KG1 (cell line): ENCODE data around the gene CCNL1.

Experiments
- DNase-seq: peaks from one replicate; lab custom pipeline; 2025; lab: John Stamatoyannopoulos, UW

Gene CCNL1

DNA sequence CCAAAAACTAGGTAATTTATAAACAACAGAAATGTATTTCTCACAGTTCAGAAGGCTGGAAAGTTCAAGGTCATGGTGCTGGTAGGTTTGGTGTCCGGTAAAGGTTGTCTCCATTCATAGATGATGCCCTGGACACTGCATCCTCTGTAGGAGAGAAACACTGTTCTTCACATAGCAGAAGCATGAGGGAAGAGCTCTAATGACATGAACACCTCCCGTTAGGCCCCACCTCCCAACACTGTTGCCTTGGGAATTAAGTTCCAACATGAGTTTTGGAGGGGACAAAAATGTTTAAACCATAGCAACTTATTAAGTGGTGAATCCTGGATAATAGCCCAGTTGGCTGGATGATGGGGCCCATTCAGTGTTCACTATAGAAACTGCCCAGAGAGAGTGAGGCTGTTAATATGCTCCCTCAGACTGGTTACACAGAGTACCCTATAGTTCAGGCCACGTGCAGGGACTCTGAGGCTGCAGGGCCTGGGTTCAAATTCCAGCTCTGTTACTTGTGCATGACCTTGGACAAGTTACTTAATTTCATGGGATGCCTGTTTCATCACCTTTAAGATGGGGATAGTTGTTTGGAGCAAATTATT lies 37.0 kb downstream of the CCNL1 start:
- no peak for DNase-seq

DNA sequence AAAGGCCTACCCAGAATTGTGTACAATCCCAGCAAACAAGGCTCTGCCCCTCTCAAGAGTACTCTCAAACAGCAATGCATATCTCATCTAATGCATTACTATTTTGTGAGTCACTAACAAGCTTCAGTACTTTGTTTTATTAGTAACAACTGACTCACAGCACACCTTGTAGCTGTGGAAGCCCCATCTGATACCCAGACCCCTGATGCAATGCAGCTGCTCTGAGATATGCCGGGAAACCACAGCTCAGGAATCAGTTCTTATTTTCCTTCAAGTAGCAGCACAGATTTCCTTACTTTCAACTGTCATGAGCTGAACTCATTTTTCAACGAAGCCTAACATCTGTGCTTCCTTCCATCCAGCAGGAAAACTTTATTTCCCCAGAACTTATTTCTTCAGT lies 37.8 kb downstream of the CCNL1 start:
- DNase-seq = no peak

DNA sequence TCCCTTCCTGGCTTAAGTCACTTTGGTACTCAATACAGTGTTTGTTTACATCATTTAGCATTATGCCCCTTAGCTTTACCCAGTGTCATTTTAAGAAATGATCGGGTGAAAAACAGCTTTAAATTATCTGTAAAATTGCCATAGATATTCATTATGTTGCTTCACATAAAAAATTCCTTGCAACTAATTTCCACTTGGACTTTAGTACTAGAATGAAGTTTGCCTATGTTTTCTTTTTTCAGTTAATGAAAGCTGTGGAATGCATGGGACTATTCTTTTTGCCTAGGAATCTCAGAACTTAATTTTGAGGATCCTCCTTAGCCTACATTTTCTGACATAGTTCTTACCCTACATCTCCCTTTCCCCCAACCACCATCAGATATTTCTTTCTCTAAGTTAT lies 38.4 kb downstream of the CCNL1 start:
- DNase-seq = no peak

DNA sequence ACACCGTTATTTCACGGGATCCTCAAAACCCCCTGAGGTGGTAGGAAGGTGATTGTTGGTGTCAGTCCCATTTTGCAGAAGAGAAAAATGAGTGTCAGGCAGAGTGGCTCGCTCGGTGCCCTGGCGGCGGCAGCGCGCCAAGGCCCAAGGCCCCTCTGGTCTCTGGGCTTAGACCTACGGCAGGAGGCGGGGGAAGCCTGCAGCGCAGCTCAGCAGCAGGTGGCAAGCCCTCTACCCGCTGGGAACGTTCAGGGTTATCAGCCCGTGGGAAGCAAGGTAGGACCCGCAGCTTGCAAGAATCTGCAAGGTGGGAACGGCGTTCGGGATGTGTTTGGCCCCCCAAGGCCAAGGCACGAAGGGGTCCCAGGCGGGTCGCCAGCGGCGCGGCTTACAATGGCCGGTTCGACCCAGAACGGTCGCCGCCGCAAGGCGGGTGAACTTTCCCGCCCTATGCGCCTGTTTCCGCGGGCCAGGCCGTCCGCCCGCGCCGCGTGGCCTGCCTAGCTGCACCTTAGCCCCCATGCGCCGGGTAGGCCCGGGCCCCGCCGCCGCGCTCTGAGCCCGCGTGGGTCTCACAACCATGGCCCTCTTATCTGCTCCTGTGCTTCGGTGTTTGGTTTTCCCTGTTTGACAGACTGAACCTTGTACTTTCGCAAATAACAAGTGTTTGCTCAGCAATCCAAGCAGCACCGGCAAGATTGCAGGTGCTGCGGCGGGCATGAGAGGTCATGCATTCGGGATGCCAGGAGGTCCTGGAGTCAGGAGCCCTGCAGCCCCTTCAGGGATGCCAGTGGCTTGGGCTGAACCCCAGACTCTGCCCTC lies 39.7 kb downstream of the CCNL1 start:
- no peak for DNase-seq

DNA sequence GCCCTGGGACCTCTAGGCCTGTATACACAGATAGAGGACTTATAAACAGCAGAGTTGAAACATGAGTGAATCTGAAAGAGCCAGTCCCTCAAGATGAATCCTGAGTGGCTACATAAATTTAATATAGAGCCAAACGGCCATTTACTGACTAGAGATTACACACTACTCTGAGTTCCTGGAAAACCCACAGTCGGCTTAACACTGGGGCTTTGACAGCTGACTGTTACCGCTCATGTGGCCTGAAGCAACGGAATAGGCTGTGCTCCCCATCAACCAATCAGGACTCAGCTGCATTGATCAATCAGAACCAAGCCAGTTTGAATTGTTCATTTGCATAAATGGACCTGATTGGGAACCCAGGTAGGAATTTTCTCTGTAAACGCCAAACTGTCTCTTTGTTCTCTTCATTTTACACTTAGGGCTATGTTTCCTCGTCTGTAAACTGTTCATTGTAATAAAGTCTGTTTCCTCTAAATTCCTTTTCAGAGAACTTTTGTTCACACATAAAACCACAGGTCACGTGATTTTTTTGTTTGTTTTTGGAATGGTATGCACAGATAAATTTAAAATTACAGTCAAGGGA lies 40.5 kb downstream of the CCNL1 start:
- DNase-seq = no peak

DNA sequence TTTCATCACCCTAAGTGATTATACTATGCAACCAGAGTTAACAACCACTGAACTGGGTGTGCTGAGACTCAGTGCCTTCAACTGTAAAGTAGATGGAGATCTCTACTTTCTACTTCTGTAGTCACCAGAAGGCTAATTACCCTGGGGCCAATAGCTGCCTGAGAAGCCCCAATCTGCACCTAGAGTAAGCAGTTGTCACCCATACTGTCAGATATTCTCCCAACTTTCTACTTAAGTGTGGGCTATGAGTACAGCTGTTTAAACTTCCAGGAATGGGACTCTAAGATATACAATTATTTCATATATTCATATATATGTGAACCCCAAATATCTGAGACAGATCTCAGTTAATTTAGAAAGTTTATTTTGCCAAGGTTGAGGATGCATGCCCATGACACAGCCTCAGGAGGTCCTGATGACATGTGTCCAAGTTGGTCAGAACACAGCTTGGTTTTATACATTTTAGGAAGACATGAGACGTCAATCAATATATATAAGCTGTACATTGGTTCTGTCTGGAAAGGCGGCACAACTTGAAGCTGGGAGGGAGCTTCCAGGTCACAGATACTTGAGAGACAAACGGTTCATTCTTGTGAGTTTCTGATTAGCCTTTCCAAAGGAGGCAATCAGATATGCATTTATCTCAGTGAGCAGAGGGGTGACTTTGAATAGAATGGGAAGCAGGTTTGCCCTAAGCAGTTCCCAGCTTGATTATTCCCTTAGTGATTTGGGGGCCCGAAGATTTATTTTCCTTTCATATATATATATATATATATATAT lies 41.9 kb downstream of the CCNL1 start:
- no peak for DNase-seq

DNA sequence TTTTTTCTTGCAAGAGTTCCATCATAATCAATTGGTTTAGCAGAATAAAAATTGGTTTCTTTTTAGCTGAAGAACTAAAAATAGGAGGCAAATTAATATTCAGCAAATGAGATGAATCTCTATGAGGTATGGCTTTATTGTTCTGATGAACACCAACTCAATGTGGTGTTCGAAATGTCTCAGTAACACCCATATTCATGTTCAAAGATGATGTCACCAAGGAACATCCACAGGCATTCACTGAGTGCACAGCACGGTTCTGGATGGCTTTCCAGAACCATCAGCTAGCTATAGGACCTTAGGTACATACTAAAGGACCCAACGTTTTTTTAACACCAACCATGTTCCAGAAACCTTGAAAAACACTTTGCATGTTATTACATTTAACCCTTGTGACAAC lies 42.7 kb downstream of the CCNL1 start:
- DNase-seq = no peak

DNA sequence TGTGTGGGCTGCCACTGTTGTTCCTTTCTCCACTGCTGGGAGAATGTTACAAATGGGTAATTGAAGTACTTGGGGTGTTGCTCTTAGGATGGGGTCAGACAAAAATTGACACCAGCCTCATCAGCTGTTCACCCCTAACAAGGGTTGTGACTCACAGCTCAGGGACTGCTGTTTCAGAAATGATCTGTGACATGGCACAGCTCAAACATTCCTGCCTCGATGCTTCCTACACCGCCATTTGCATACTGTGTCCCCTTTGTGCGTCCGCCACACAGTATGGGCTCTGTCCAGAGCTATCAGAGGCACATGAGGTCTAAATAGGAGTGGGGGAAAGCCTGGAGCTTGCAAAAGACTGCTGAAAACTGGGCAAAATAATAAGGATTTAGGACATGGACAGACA lies 43.9 kb downstream of the CCNL1 start:
- DNase-seq = no peak

DNA sequence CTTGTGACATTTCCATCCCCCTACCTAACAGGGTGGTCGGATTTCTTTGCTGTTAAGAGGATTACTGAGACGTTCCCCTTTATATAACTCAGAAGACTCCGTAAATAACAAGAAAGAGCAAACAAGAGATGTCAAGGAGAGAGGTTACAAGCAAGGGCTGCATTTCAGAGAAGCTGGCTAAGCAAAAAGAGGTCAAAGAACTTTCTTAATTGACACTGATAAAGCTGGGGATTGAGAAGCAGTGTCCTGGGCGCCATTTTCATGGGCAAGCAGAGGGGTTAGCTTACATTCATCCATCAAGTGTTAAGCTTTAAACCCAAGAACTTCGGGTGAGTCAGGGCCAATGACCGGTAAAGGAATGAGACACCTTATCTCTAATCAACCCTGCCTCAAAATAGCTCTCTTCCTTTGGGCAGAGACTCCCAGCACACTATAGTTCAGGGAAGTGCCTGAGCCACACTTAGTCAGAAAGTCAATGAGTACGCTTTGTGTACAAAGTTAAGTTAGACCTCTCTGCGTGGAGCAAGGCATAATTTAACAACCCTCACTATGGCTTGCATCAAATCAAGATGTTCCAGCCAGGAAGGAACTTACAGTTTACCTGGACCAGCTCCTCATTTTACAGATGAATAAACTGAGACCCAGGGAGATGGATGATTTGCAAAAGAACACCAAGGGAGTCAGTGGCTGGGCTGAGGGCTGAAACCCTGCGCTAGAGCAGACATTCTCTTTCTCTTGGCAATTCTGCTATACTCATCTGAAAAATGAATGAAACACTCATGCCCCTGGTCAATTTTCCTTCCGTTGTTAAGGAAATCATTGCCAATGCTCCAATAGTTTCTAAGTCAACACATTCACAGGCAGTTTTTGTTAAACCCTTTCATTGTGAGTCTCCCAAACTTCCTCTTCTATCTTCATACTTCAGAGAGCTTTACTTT lies 44.6 kb downstream of the CCNL1 start:
- no peak for DNase-seq

DNA sequence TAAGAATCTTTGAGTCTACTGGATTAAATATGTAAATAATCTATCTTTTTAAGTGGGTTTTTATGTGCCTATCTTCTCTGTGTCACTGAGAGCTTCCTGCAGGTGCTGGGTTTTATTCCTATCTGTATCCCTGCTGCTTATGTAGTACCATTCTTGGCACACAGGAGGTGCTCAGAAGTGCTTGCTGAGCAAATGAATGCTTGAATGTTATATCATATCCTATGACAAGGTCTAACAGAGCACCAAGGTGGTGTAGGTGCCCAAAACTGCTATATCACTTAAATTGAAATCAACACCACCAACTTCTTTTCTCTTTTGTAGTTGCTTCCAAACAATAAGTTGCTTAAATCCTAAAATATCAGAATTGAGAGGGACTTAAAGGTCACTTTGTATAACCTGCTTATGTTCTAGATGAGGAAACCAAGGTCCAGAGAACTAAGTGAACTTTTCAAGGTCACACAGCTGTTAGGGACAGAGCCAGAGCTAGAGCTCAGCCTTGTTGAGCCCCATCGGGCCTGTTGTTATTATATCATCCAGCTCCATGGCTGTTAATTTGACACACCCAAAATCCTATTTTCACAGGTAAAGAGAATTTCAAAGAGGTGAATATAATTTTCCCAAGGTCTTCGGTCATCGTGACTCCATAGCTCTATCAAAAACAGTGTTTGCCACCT lies 46.0 kb downstream of the CCNL1 start:
- no peak for DNase-seq

DNA sequence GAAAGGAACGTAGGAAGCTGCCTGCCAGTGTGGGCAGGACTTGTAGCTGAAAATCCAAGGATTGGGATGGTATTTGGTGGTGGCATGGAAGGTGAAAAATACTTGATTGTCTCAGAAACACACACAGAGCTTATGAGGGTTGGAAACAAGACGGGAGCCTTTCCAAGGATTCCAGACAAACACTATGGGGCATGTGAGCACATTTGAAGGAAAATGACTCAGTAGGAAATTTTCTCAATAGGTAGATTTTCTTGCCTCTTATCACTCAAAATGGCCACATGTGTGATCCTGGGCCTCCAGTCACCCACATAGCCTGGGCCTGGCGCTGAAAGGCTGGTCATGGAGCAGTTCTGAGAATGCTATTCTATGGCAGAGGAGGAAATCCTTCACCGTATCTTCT lies 47.4 kb downstream of the CCNL1 start:
- DNase-seq = no peak

DNA sequence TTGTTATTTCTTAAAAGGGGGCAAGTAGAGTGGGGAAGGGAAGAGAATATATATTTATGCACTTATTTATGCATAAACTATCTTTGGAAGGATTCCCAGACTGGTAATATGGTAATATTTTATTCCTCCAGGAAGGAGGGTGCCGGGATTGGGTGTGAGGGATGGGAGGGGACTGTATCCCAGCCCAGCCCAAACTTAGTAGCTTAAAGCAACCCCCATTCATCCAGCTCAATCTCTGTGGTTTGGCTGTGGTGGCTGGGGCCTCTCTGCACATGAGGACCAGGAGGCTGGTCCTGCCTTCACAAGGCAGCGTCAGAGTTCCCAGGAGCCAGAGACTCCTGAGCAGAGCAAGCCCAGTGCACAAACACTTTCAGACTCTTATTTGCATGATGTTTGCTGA lies 48.4 kb downstream of the CCNL1 start:
- DNase-seq = no peak

DNA sequence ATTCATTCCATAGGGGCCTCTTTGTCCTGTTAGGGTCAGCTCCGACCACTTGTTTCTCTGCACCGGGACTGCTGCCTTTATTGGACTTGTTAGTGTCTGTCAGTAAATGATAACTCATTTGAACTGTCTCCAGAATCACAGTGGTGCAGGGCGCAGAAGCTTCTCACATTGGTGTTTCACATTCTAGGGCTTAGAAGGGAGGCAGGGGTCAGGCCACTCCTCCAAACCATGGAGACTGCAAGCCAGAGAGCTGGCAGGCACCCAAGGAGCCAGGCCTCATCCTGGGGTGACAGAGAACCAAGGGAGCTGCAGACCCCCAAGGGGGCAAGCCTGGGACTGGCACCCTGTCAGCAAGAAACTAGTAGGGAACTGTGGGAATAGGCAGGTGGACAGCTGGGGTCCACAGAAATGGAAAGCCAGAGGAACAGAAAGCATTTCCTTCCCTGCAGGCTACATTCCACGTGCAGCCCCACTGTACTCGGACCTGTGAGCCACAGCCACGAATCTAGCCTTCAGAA lies 49.1 kb downstream of the CCNL1 start:
- no peak for DNase-seq

DNA sequence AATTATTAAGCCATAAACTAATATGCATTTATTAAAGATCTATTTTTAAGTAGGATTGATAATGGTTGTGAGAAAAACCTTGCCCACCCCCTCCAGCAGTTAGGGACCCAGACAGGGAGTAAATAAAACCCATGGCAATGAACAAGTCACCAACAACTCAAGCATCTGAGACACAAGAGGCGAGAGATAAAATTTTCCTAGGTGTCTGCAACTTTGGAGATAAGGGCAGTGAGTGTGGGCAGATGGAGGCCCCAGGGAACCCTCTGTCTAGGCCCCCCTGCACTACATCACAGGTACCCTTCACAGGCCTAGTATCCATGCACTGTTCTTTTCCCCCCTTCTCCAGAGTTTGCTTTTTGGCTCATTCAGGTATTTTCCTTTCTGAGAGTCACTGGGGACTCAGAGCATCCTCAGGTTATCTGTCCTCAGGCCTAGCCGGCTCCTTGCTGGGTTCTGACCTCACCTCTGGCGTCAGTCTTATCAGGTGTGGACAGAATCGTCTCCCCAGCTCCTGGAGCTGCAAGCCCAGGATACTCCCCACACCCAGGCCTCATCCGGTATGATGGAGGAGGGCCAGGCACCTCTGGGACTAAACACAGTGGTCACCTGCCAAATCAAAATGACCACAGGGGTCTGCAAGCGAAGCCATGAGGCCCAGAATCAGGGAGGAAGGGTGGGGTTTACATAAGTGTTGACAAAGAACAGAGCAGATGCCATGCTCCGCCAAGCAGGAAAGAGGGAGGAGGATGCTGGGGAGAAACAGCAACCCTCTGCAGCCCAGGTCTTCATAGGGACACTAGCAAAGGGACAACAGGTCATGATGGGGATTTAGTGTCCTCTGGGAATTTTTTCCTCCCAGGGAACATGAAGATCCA lies 50.4 kb downstream of the CCNL1 start:
- no peak for DNase-seq

DNA sequence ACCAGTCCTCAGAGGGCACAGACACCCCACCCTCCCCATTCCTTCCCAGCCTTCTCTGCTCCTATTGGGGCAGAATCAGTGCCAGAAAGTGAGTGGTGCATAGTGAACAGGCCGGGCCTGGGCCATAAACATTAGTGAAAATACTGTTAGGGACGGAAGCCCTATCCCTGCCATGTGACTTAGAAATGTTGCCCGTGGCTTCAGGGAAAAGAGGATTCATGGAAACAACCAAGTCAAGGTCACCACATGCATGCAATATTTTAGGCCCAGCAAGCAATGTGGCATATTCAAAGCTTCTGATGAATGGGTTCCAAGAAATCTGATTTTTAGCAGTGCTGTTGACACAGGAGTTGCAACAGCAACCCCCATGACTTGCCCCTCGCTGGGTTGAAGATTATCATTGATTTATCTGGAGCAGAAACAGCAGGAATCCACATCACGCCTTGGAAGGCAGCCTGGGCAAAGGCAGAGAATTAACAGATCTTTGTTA lies 52.3 kb downstream of the CCNL1 start:
- DNase-seq = no peak

DNA sequence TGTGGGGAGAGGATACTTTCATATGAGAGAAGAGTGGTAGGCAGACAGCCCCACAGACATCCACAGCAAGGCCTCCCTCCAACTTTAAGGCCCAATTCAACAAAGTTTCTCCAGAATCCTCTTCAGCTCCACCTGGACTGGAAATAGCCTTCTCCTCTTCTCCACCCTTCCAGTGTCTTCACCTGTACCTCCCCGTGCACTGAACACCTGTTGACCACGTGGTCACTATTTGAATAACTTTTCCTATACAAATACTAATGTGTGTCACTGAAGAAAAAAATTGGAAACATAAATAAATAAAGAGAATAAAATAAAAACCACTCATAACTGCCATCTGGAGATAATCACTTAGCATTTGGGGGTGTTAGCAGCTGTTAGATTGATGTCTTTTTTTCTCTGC lies 52.9 kb downstream of the CCNL1 start:
- DNase-seq = no peak

DNA sequence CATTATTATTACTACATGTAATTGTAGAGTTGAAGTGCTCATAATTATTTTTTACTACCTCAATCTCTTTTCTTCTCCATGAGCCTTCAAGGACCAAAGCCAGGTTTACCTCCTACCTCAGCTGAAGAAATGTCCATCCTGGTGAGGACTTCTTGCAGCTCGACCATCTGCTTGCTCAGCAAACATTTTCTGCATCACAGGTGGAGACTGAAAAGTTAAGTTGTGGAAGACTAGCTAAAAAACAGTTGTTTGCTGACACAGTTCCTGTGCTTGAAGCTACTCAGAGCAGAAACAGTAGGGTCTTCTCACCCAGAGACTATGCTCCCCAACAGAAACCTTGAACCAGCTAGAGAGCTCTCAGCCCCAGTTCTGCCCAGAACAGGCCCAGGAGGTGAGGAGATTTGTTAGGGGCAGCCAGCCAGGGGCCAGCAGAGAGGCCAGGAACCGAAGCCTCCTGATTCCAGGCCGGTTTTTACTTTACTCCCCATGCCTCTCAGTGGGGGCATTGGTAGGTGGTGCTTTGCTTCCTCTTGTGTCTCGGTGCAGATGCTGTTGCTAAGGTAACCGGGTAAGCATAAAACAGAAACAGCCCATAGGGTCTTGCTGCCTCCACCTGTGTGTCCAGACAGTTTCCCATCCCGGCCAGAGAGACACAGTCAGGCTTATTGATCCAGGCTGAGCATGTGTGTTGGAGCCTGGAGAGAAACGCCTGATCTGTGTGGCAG lies 54.9 kb downstream of the CCNL1 start:
- no peak for DNase-seq

DNA sequence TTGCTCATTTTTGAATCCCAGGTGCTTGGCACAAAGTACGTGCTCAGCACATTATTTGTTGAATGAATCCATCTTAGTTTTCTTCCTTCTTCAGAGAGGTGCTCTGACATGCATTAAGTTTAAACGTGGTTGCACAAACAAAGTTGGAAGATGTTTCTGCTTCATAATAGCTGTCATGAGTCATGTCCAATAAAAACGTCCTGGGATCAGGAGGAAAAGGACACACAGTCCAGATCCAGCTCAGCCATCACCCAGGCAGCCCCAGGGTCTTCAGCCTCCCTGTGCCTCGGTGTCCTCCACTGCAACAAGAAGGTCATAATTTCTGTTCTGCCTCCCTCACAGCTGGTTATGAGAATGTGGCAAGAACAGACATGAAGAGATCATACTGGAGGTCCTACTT lies 55.4 kb downstream of the CCNL1 start:
- DNase-seq = no peak

DNA sequence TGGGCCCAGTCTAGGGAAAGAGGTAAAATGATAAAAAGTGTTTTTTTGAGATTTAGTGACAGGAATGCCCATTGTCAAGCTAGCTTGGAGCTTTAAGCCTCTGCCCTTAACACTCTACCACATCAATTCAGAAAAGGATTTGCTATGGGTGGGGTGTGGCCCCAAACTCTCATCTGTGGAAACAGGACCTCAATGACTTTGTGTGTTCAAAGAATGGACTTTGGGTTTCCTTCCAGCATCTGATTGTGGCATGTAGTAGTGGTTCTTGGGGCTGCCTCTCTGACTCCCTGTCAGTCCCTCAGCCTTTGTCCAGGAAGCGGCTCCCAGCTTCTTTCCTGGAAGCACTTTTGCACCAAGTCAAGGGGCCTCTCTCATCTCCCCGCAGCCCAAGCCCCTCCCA lies 56.1 kb downstream of the CCNL1 start:
- DNase-seq = no peak
